Right atrium auricular region (tissue), 2 donors: ENCODE measurements around the gene GLT1D1. TPM values are rescaled to one million over a fixed set of nuclear protein-coding genes. Genes with fewer than 3 reads are reported as not detected.

Source experiments
- DNase-seq: peaks from one replicate; pipeline ENCODE4 v3.0.0-alpha.2; 2019; ENCODE audit warnings: low spot score
- H3K27ac ChIP-seq, 2 donors: fragments of 200-600 bp; sonication (generic); 1 replicate in 1 of 2; 2 replicates in 1 of 2; pipeline ENCODE4 v1.5.1; 2016 to 2019
- H3K27me3 ChIP-seq, 2 donors: fragments of 200-600 bp; sonication (generic); one replicate each; pipeline versions ENCODE4 v1.5.1 to v1.6.0; 2017 to 2019
- H3K36me3 ChIP-seq: fragments of 200-600 bp; sonication (generic); one replicate; pipeline ENCODE4 v1.5.1; 2016
- H3K4me1 ChIP-seq, 2 donors: fragments of 200-600 bp; sonication (generic); one replicate each; pipeline versions ENCODE4 v1.5.1 to v1.6.0; 2017 to 2019
- H3K4me3 ChIP-seq, 2 donors: fragments of 200-600 bp; sonication (generic); 1 replicate in 1 of 2; 2 replicates in 1 of 2; pipeline ENCODE4 v1.5.1; 2017 to 2019; ENCODE audit warnings: mild to moderate bottlenecking in 1 of 2, moderate library complexity in 1 of 2
- H3K9me3 ChIP-seq, 2 donors: fragments of 200-600 bp; sonication (generic); one replicate each; pipeline ENCODE4 v1.5.1; 2019
- total RNA-seq, 2 donors: library from RNA; depleted of rRNA; stranded (reverse); fragments of >200 nt; gene quantifications; one replicate each; pipeline ENCODE4 v1.1.0, GENCODE V29; 2016
- TF ChIP-seq, protein P1 (sequence below), 2 donors: fragments of 200-600 bp; sonication (generic); IDR thresholded peaks; one replicate each; pipeline ENCODE4 v1.5.1; 2019; ENCODE audit warnings: antibody characterized with exemption in 2 of 2

GLT1D1 gene
- total RNA-seq, 2 donors from 2014 or later, result 0.20 TPM; not detected in 1

DNA sequence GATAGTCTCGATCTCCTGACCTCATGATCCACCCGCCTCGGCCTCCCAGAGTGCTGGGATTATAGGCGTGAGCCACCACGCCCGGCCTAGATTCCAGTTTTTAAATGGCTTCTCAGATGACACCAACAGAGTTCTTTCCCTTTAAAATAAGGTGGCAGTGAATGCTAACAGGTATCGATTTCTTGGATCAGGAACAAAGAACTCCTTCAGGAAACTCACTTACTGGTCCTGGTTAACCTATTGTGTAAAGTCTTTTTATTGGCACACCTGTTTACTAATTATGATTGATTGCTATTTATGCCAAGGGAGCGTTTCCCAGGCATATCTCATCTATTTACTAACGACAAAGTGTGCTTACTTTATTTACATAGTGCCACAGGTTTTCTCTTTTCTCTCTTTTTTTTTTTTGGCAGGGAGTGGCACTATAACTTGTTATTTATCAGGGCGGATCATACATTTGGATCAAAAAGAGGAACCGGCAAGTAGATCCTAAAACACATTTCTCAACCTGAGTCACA lies 89.7 kb downstream of the GLT1D1 start:
- Histone ChIP-seq H3K36me3 (no peaks in the 10 kb centered on the region), H3K27ac (no peak overlapping the region), H3K4me3 (no peak overlapping the region), H3K4me1 (no peaks in the 10 kb centered on the region), H3K9me3 (no peaks in the 10 kb centered on the region), H3K27me3 (no peaks in the 10 kb centered on the region)
- no peak for DNase-seq
- TF ChIP-seq, protein P1, sequence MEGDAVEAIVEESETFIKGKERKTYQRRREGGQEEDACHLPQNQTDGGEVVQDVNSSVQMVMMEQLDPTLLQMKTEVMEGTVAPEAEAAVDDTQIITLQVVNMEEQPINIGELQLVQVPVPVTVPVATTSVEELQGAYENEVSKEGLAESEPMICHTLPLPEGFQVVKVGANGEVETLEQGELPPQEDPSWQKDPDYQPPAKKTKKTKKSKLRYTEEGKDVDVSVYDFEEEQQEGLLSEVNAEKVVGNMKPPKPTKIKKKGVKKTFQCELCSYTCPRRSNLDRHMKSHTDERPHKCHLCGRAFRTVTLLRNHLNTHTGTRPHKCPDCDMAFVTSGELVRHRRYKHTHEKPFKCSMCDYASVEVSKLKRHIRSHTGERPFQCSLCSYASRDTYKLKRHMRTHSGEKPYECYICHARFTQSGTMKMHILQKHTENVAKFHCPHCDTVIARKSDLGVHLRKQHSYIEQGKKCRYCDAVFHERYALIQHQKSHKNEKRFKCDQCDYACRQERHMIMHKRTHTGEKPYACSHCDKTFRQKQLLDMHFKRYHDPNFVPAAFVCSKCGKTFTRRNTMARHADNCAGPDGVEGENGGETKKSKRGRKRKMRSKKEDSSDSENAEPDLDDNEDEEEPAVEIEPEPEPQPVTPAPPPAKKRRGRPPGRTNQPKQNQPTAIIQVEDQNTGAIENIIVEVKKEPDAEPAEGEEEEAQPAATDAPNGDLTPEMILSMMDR (IDR thresholded peaks at IDR 0.05), result no peak

- TF ChIP-seq, protein P1 (IDR thresholded peaks at IDR 0.05), result no peak
- Histone ChIP-seq H3K27ac (no peak overlapping the region), H3K27me3 (no peaks in the 10 kb centered on the region), H3K9me3 (no peaks in the 10 kb centered on the region), H3K4me1 (no peaks in the 10 kb centered on the region), H3K4me3 (no peak overlapping the region), H3K36me3 (no peaks in the 10 kb centered on the region)
- DNase-seq, result no peak
These were observed 91.7 kb downstream of the GLT1D1 start for GRCh38 chr12:128944956-128945355.

GRCh38 chr12:128947209-128947608 lies 93.9 kb downstream of the GLT1D1 start:
- Histone ChIP-seq H3K4me1 (no peaks in the 10 kb centered on the region), H3K4me3 (no peak overlapping the region), H3K27me3 (no peaks in the 10 kb centered on the region), H3K36me3 (no peaks in the 10 kb centered on the region), H3K27ac (no peak overlapping the region), H3K9me3 (no peaks in the 10 kb centered on the region)
- TF ChIP-seq, protein P1 (IDR thresholded peaks at IDR 0.05), result no peak
- DNase-seq, result no peak

GRCh38 chr12:128949086-128949485 lies 95.8 kb downstream of the GLT1D1 start:
- H3K4me1 ChIP-seq, result no peaks in the 10 kb centered on the region

GRCh38 chr12:128951448-128951847 lies 98.2 kb downstream of the GLT1D1 start:
- DNase-seq, result no peak
- no peak overlapping the region for H3K27ac ChIP-seq
- TF ChIP-seq, protein P1 (IDR thresholded peaks at IDR 0.05), result no peak
- H3K4me1 ChIP-seq, result no peaks in the 10 kb centered on the region
- H3K4me3 ChIP-seq, result no peak overlapping the region
- no peaks in the 10 kb centered on the region for H3K36me3 ChIP-seq
- no peaks in the 10 kb centered on the region for H3K9me3 ChIP-seq
- no peaks in the 10 kb centered on the region for H3K27me3 ChIP-seq

More at GRCh38 chr12:128949086-128949485, 95.8 kb downstream of the GLT1D1 start:
- TF ChIP-seq, protein P1 (IDR thresholded peaks at IDR 0.05), result no peak
- Histone ChIP-seq H3K9me3 (no peaks in the 10 kb centered on the region), H3K36me3 (no peaks in the 10 kb centered on the region), H3K27ac (no peak overlapping the region), H3K4me3 (no peak overlapping the region), H3K27me3 (no peaks in the 10 kb centered on the region)
- no peak for DNase-seq

GRCh38 chr12:128956755-128957154 lies 103.5 kb downstream of the GLT1D1 start:
- no peaks in the 10 kb centered on the region for H3K27me3 ChIP-seq
- H3K4me3 ChIP-seq, result no peak overlapping the region
- H3K36me3 ChIP-seq, result no peaks in the 10 kb centered on the region
- H3K4me1 ChIP-seq, result no peaks in the 10 kb centered on the region
- no peak for DNase-seq
- H3K27ac ChIP-seq, result no peak overlapping the region
- no peaks in the 10 kb centered on the region for H3K9me3 ChIP-seq
- TF ChIP-seq, protein P1 (IDR thresholded peaks at IDR 0.05), result no peak
